HG02759 (cell line): ENCODE data around the gene IZUMO2.

ENCODE experiments used
- ATAC-seq: cut with Tn5 transposase; IDR thresholded peaks from one replicate; pipeline ENCODE4 v1.9.1; 2021; ENCODE audit warnings: mild to moderate bottlenecking, moderate library complexity; ENCODE audit not compliant: unreplicated experiment

The IZUMO2 gene

DNA sequence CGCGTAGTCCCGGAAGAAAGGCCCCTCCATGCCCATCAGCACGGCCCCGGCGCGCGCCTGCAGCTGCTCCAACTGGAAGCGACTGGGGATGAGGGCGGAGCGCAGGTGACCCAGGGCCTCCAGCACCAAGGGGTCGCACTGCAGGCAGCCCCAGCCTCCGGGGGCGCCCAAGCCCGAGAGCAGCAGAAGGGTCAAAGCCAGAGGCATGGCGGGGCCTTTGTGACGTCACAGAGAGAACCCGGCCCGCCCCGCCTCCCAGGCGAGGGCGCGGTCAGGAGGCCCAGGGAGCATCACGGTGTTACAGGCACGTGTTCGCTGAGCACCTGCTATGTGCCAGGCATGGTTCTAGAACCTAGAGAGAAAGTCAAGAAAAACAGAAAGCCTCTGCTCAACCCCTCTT, at the start of gene IZUMO2:
TSS of gene IZUMO2 (minus strand) at position 294 of the 400 bp plus-strand sequence. CDS start at position 207, 87 bp downstream.
- no peak for ATAC-seq

GRCh38 chr19:50210425-50210824, 47.3 kb upstream of the IZUMO2 start:
- ATAC-seq = no peak

GRCh38 chr19:50209131-50209530, 46.0 kb upstream of the IZUMO2 start:
- no peak for ATAC-seq

DNA sequence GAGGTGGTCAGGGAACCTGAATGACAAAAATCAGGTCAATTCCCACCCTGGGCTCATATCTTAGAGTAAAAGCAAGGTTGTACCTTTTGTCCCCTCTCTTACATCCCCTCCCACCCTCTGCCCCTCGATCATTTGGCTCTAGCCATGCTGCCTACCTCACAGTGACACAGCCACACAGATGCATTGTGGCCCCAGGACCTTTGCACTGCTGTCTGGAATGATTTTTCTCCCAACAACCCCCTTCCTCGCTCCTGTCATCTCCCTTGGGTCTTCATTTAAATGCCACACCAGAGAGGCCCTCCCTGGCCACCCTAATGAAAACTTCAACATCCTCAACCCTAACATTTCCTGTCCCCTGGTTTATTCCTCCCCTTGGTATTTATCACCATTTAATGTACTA, 44.6 kb upstream of the IZUMO2 start:
- ATAC-seq = no peak

GRCh38 chr19:50206191-50206590, 43.1 kb upstream of the IZUMO2 start:
- ATAC-seq = no peak

GRCh38 chr19:50205681-50206138, 42.6 kb upstream of the IZUMO2 start:
- ATAC-seq = no peak

DNA sequence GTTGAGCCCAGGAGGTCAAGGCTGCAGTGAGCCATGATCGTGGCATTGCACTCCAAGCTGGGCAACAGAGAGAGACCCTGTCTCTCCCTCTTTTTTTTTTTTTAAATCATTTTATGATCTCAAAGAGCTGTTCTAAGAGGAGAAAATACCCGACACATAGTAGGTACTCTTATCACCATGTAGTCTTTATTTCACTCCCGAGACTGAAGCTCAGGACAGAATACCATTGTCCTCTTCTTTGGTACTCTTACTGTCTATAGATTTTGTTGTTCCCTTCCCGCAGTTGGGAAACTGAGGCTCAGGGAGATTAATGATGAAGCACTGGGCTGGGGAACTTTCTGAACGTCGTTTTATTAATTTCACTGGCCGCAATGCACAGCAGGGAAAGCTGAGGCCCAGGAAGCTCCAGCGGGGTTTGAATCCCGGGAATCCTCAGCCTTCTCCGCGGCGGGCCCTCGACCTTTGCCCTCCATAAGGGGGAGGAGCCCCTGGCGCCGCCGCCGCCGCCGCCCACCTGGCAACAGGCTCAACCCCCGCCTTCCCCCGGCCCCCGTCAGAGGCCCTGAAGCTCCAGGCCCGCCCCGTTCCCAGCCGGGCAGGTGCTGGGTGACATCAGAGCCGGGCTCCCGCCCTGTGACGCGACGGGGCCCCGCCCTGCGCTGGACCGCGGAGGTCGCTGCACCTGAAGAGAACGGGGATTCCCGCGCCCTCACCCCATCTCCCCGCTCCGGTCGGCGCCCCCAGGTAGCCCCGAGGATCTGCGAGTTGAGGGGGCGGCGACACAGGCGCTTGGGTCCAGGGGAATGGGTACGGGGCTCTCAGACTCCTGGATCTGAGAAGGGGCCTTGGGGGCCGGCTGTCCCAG, 42.0 kb upstream of the IZUMO2 start:
- ATAC-seq = no peak

GRCh38 chr19:50204081-50204428, 41.0 kb upstream of the IZUMO2 start:
- no peak for ATAC-seq

GRCh38 chr19:50203281-50204080, 40.4 kb upstream of the IZUMO2 start, which contains the start of gene MYH14:
MYH14 (plus strand) TSS chr19:50203622; CDS start chr19:50210366, 6,744 bp downstream.
- no peak for ATAC-seq

DNA sequence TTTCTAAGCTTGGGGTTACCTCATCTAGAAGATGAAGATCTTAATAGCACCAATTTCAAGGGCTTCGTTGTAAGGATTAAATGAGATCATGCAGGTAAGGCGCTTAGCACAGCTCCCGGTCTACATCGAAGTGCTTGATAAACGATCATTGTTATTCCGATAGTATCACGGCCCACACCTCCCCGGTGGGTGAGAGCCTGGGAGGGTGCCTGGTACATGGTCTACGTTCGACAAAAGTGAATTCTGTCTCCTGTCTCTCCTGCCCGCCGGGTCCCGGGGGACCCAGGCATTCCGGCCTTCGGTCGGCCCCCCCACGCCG, 39.8 kb upstream of the IZUMO2 start:
- ATAC-seq = no peak

GRCh38 chr19:50202386-50202785, 39.3 kb upstream of the IZUMO2 start:
- ATAC-seq = no peak

DNA sequence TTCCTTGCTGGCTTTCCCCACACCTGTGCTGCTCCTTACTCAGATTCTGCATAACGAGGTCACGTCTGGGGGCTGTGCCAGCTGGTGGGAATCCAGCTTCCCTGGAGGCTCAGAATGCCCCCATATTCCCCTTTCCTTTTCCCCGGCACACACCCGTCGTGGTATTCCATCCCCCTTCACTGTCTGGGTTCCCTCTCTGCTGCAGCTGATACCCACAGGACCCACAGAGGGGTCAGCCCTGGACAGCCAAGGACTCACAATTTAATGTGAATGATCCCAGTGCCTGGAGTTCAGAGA, 36.1 kb upstream of the IZUMO2 start:
- no peak for ATAC-seq

- no peak for ATAC-seq
Observed at GRCh38 chr19:50198431-50199258, 35.6 kb upstream of the IZUMO2 start.

DNA sequence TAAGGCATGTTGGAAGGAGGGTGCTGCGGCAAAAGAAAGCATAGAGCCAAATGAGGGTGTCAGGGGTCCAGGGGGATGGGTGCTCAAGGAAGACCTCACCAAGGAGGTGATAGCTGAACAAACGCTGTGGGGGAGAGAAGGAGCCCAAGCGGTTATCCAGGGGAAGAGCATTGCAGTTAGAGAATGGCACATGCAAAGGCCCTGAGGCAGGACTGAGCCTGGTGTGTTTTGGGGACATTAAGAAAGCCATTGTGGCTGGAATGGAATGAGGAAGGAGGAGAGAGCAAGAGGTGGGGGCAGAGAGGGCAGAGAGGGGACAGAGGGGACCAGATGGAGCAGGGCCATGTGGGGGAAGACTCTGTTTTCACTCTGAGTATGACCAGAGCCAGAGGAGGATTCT, 34.3 kb upstream of the IZUMO2 start:
- ATAC-seq = no peak

GRCh38 chr19:50196322-50196932, 33.3 kb upstream of the IZUMO2 start:
- ATAC-seq = no peak

DNA sequence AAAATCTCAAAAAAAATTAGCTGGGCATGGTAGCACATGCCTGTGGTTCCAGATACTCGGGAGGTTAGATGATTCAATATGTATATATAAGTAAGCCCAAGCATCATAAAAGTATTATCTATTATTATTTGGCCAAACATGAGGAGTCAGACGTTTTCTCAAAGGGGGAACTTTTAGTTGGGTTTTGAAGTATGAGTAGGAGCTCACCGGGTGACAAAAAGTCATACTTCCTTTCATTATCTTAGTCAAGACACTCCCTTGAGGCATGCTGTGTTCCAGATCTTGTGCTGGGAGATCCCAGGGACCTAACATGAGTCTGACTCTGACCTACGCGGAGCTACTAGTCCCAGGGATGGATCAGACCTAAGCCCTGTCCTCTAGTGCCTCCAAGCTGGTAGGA, 32.1 kb upstream of the IZUMO2 start:
- ATAC-seq = no peak

- no peak for ATAC-seq
Observed at GRCh38 chr19:50192463-50193211, 29.6 kb upstream of the IZUMO2 start.

DNA sequence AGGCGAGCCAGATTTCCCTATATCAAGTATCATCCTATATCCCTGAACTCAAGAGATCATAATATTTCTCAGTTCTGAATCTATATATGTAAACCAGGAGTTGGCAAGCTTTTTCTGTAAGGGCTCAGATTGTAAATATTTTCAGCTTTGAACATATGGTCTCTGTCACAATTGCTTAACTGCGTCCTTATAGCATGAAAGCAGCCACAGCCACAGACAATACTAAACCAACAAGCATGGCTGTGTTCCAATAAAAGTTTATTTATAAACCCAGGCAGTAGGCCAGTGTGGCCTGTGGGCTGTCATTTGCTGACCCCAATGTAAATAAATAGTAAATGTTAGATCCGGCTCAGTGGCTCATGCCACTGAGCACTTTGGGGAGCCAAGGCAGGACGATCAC, 28.1 kb upstream of the IZUMO2 start:
- ATAC-seq = no peak

GRCh38 chr19:50190439-50190891, 27.4 kb upstream of the IZUMO2 start:
- ATAC-seq = no peak

GRCh38 chr19:50189331-50189730, 26.2 kb upstream of the IZUMO2 start:
- ATAC-seq = no peak
